ENCODE measurements around the gene EN2.

The EN2 gene

GRCh38 chr7:155490697-155491628, 33.0 kb downstream of the EN2 start:
- in situ Hi-C loops (cut with HindIII; ENCODE audit: low sequenced_read_pairs), result no loop called here
- TF ChIP-seq, protein P1, sequence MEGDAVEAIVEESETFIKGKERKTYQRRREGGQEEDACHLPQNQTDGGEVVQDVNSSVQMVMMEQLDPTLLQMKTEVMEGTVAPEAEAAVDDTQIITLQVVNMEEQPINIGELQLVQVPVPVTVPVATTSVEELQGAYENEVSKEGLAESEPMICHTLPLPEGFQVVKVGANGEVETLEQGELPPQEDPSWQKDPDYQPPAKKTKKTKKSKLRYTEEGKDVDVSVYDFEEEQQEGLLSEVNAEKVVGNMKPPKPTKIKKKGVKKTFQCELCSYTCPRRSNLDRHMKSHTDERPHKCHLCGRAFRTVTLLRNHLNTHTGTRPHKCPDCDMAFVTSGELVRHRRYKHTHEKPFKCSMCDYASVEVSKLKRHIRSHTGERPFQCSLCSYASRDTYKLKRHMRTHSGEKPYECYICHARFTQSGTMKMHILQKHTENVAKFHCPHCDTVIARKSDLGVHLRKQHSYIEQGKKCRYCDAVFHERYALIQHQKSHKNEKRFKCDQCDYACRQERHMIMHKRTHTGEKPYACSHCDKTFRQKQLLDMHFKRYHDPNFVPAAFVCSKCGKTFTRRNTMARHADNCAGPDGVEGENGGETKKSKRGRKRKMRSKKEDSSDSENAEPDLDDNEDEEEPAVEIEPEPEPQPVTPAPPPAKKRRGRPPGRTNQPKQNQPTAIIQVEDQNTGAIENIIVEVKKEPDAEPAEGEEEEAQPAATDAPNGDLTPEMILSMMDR (IDR thresholded peaks at IDR 0.05; ENCODE audit: low read depth, low read length), result no peak
- no peak for DNase-seq (ENCODE audit: low read depth, low spot score)
- no peak overlapping the region for H3K4me3 ChIP-seq (ENCODE audit: low read depth, low read length)

GRCh38 chr7:155491812-155492211, 33.9 kb downstream of the EN2 start:
- H3K4me3 ChIP-seq (ENCODE audit: low read depth, low read length), result no peak overlapping the region
- TF ChIP-seq, protein P1 (IDR thresholded peaks at IDR 0.05; ENCODE audit: low read depth, low read length), result no peak
- in situ Hi-C loops (cut with HindIII; ENCODE audit: low sequenced_read_pairs), result no loop called here
- no peak for DNase-seq (ENCODE audit: low read depth, low spot score)

GRCh38 chr7:155493744-155494538, 36.0 kb downstream of the EN2 start:
- no peak for DNase-seq (ENCODE audit: low read depth, low spot score)
- in situ Hi-C loops (cut with HindIII; ENCODE audit: low sequenced_read_pairs), result no loop called here
- TF ChIP-seq, protein P1 (IDR thresholded peaks at IDR 0.05; ENCODE audit: low read depth, low read length), result no peak

DNA sequence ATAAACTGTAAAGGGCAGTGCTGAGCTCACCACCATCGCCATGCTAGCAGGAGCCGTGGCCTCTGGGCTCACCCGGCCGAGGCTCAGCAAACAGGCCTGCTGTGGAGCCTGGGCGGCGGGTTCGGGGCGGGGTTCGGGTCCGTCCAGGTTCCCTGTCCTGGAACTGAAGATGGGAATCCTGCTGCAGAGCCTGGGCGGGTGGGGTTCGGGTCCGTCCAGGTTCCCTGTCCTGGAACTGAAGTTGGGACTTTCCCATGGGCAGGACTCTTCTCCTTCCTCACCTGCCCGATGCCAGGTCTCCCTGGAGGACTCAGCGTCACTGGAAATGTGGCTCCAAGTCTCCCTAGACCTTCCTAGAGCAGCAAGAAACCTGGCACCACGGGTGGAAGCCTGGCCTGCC, 36.6 kb downstream of the EN2 start:
- H3K4me3 ChIP-seq (ENCODE audit: low read depth, low read length), result no peak overlapping the region
- DNase-seq (ENCODE audit: low read depth, low spot score), result no peak
- TF ChIP-seq, protein P1 (IDR thresholded peaks at IDR 0.05; ENCODE audit: low read depth, low read length), result no peak
- in situ Hi-C loops (cut with HindIII; ENCODE audit: low sequenced_read_pairs), result no loop called here

More at GRCh38 chr7:155493744-155494538, 36.0 kb downstream of the EN2 start:
- H3K4me3 ChIP-seq (ENCODE audit: low read depth, low read length), result no peak overlapping the region

DNA sequence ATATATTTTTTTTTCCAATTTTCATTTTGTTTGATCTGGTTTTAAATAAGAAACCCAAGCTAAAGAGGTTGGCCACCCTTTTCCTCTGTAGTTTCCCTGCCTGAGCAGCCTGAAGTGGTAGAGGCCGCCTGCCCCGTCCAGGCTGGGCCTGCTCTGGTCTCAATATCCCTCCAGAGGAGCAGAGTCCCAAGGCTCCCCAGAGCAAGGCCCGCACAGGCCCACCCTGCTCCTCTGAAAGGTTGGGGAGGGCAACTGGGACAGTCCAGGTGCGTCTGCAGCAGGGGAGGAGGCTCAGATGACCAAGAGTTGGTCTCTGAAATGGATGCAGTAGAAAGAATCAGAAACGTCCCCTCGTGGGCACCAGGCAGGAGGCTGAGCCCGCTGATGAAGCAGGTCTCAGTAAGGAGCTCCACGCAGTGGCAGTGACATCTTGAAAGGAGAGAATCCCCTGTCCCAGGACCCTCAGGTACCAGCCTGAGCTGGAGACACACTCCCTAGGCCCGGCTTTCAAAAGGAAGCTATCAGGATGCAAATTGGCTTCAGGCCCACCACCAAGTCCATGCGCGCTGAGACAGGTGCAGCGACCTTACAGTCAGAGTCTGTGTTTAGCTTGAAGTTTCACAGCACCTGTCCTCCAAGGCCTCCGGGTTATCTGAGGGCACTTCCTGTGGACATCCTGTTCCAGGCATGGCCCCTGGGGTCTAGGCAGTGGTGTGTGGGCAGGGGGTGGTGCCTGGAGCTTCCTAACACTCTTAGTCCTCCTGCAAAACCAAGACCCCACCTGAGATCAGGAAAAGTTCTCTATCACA, 37.7 kb downstream of the EN2 start:
- no peak for DNase-seq (ENCODE audit: low read depth, low spot score)
- H3K4me3 ChIP-seq (ENCODE audit: low read depth, low read length), result no peak overlapping the region
- in situ Hi-C loops (cut with HindIII; ENCODE audit: low sequenced_read_pairs), result no loop called here
- TF ChIP-seq, protein P1 (IDR thresholded peaks at IDR 0.05; ENCODE audit: low read depth, low read length), result no peak
